Medulla oblongata (tissue), 1 donor: ENCODE data around the gene SRY.
"Not testable (repeated sequence)": the region's sequence is repeated elsewhere in the genome, so short reads cannot be mapped to it uniquely, and the experiment has no call there.

Experiments
- DNase-seq: peaks from one replicate; pipeline ENCODE4 v3.0.0-alpha.2; 2015; ENCODE audit errors: extremely low spot score

Gene SRY

DNA sequence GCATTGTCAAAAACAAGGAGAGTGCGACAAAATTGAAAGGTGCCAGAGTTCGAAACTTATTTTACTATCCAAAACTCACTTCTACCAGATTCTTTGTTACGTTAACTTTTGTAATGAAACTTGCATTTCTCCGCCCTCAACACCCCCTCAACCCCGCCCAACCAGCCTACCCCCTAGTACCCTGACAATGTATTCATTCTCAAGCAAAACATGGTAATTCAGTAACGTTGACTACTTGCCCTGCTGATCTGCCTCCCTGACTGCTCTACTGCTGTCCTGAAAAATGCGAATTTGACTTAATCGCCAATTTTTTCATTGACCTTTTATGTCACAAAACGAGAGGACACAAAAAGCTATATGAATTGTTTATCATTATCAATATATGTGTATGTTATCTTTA is at the start of gene SRY:
TSS of gene SRY (minus strand) at position 83 of the 400 bp plus-strand sequence. CDS start at position 4, 79 bp downstream.
- no peak for DNase-seq

DNA sequence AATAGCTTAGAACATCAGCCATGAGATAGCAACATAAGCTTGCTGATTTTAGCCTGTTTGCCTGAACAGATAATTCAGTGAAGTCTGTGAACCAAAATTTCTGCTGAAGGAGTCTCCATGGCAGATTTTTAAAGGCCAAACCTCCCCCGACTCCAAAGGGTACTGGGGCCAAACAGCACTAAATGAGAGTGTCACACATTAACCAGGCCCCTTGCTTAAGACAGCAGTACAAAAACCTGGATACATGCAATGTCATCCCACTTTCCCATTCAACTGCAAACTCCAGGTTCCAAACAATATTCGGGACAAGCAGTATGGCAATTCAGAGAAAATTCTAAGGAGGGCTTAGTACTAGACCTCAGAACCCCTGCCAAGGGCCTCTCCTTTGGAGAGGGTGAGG is 49.6 kb upstream of the SRY start:
- no peak for DNase-seq

DNA sequence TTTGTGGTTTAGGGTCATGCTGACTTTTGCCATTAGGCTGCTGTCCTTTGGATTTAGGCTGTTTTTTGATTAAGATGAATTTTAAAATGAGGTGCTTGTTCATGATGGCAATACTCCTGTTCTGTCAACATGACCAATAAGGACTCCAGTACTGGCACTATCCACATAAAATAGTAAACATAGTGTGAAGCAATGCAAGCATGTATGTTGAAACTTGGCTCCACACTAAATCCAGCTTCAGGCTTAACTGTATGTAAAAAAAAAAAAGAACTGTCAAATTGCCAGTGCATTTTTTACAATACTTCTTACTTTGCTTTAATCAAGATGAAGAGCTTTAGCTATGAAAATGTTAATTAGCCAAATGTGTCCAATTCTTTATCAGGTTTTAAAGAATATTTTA is 47.7 kb upstream of the SRY start:
- DNase-seq, result no peak

DNA sequence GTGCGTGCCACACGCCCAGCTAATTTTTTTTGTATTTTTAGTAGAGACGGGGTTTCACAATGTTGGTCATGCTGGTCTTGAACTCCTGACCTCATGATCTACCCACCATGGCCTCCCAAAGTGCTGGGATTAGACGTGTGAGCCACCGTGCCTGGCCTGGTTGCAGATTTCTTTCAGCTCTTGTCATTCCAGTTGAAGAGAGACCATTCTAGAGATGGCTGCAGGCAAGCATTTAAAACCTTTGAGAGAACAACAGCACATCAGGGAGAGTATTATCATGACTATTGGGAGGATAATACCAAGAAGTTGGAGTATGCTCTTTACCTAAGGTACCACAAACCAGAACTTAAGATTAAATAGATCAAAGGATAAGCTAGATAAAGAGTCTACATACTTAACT is 41.0 kb upstream of the SRY start:
- no peak for DNase-seq

DNA sequence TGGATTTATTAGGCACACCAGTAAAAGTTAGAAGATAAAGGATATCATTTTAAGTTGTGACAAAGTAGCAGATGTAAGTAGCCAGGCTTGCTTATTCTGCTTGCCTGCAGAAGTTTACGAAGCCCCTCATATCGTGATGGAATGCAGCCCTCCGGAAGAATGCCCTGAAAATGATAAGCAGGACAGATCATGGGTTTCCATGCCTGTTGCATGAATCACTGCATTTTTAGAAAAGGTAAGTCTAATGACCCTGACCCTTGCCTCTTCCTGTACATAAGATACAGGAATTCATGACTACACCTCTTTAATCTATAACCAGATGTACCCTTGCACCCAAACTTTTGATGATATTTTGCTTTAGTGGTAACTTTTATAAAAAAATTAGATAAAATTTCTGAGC is 37.0 kb upstream of the SRY start:
- no peak for DNase-seq

DNA sequence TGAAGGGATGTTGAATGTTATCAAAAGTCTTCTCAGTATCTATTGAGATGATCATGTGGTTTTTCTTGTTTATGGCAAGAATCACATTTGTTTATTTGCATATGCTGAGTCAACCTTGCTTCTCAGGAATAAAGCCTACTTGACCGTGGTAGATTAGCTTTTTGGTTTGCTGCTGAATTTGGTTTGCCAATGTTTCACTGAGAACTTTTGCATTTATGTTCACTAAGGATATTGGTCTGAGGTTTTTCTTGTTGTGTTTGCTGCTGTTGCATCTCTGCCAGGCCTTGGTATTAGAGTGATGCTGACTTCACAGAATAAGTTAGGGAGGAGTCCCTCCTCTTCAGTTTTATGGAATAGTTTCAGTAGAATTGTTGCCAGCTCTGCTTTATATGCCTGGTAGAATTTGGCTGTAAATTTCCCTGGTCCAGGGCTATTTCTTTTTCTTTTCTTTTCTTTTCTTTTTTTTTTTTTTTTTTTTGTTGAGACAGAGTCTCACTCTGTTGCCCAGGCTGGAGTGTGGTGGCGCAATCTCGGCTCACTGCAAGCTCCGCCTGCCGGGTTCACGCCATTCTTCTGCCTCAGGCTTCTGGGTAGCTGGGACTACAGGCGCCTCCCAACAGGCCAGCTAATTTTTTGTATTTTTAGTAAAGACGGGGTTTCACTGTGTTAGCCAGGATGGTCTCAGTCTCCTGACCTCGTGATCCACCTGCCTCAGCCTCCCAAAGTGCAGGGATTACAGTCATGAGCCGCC is 29.8 kb upstream of the SRY start:
- DNase-seq, result not testable (repeated sequence)

DNA sequence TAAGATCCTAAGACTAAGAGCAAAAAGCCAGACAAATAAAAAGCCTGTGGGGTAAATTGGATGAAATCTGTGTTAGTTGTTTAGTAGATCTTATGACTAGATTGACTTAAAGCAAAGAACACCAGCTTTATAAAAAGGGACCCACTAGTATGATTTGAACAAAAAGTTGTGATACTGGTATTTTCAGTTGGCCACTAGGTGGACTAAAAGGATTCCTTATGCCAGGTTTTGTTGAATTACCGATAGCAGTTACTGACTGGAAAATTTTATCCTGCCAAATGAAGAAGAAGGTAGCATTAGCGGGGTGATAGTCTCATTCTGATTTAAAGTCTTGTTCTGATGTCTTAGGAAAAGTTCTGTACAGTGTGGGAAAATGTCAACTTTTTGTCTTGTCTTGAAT is 12.8 kb upstream of the SRY start:
- DNase-seq, result no peak

DNA sequence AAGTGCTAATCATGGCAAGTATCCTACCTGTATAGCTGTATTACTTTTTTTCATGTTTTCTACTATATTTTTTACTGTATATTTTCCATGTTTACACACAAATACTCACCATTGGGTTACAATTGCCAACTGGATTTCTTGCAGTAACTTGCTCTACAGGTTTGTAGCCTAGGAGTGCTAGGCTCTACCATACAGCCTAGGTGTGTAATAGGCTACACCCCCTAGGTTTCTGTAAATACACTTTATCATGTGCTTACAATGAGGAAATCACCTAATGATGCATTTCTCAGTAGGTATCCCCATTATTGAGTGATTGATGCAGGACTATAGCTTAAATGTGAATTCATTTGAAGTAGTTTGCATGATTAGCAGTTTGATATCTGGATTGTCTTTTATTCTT is 10.5 kb upstream of the SRY start:
- no peak for DNase-seq

DNA sequence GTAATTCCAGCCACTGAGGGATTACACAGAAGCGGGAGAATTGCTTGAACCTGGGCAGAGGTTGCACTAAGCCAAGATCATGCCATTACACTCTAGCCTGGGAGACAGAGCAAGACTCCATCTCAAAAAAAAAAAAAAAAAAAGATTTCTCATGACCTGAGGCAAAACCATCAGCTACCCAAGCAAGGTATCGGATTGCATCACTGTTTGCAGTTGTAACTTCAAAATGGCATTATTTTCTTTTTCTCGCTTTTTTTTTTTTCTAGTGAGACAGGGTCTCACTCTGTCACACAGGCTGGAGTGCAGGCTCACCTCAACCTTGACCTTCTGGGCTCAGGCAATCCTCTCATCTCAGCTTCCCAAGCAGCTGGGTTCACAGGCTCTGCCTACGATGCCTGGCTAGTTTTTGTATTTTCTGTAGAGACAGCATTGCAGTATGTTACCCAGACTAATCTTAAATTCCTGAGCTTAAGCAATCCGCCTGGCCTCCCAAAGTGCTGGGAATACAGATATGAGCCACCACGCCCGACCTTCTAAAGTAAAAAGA is 9.6 kb upstream of the SRY start:
- no peak for DNase-seq

DNA sequence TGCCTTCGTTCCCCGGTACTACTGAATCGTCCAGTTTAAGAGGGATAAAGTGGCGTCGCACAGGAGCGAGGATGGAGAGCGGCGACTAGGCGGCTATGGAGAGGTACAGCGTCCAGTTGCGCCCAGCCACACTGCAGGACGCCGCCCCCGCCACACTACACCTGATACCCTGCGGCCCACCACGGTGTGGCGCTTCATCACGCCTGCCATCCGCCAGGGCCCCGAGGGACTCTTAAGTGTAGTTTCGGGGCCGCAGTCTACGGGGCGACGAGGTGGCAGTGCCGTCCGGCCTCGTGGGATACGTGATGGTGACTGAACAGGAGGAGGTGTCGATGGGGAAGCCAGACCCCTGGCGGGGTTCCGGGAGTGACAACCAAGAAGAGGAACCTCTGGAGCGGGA is 2.3 kb upstream of the SRY start:
- DNase-seq, result no peak

DNA sequence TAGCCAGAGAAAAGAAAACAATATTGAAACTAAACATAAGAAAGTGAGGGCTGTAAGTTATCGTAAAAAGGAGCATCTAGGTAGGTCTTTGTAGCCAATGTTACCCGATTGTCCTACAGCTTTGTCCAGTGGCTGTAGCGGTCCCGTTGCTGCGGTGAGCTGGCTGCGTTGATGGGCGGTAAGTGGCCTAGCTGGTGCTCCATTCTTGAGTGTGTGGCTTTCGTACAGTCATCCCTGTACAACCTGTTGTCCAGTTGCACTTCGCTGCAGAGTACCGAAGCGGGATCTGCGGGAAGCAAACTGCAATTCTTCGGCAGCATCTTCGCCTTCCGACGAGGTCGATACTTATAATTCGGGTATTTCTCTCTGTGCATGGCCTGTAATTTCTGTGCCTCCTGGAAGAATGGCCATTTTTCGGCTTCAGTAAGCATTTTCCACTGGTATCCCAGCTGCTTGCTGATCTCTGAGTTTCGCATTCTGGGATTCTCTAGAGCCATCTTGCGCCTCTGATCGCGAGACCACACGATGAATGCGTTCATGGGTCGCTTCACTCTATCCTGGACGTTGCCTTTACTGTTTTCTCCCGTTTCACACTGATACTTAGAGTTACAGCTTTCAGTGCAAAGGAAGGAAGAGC is 488 bp downstream of the SRY start:
- peak; percentile 1 for DNase-seq
